Right cardiac atrium (tissue), 5 donors: Measurements from ENCODE around the gene ITCH. TPM values are rescaled to one million over a fixed set of nuclear protein-coding genes. Genes with fewer than 3 reads are reported as not detected.
"Not testable (repeated sequence)": the region's sequence is repeated elsewhere in the genome, so short reads cannot be mapped to it uniquely, and the experiment has no call there.

Experiments used
- ATAC-seq, 2 donors: fragments of 200-7000 bp; cut with Tn5 transposase; one replicate each; pipeline versions ENCODE4 v1.8.0 to v1.9.1; 2020; ENCODE audit warnings: moderate library complexity in 2 of 2, mild to moderate bottlenecking in 1 of 2
- DNase-seq, 3 donors: peaks; one replicate each; pipeline ENCODE4 v3.0.0-alpha.2; 2020
- H3K27ac ChIP-seq: one replicate; pipeline ENCODE4 v1.5.1; 2013; ENCODE audit warnings: mild to moderate bottlenecking, low read length, control low read depth, moderate library complexity
- H3K27me3 ChIP-seq: one replicate; pipeline ENCODE4 v1.6.1; 2013; ENCODE audit not compliant: control insufficient read depth, insufficient read depth
- H3K4me1 ChIP-seq: one replicate; pipeline ENCODE4 v1.6.1; 2013; ENCODE audit warnings: low read length; ENCODE audit not compliant: control insufficient read depth, insufficient read depth
- H3K4me3 ChIP-seq: one replicate; pipeline ENCODE4 v1.5.1; 2013; ENCODE audit warnings: low read length, control low read depth
- H3K9me3 ChIP-seq: one replicate; pipeline ENCODE4 v1.6.1; 2013; ENCODE audit warnings: low read length; ENCODE audit not compliant: control insufficient read depth
- WGBS: extraction: QIAGEN DNeasy Blood & Tissue Kit; methylation state at CpG from one replicate; pipeline ENCODE4 v1.1.7; 2013; 5-methylcytosine and 5-hydroxymethylcytosine counted together
- intact Hi-C, 4 donors: fragments of 100-400 bp; cut with DNase I; formaldehyde crosslinking; loops; one replicate each; pipeline versions ENCODE4 v1.11.0 to v1.14.0; 2022 to 2023
- polyA plus RNA-seq: library from polyadenylated mRNA; stranded (reverse); fragments of 200-250 nt; gene quantifications from one replicate; pipeline ENCODE4 v1.2.3, GENCODE V29; 2013
- total RNA-seq, 4 donors: library from RNA; stranded (reverse); fragmentation: NEBNext Ultra II Directional; extraction: Animal tissue kit (Norgen Biotek cat#: 25700); gene quantifications; one replicate each; pipeline ENCODE4 v1.2.1, GENCODE V29; 2021
- donor health status: healthy with polysubstance abuse.
- donor health status: DM: no; HTN: yes; CAD: no.
- donor health status: DM: no; HTN: no; CAD: no.
- donor health status: DM: no; HTN: yes; CAD: no; lungs with severe emphysema.
- donor health status: DM: yes; HTN: yes; CAD: no.

Gene ITCH
- total and polyA plus RNA-seq, 5 donors, result 9.7 to 54.9 (median 48.6) TPM

GRCh38 chr20:34402461-34402860, 39.4 kb downstream of the ITCH start:
- no peak for ATAC-seq
- H3K27me3 ChIP-seq, result no peaks in the 10 kb centered on the region
- 37% methylated on average over 1 of the region's 1 CpG for WGBS
- H3K27ac ChIP-seq, result no peak overlapping the region
- H3K9me3 ChIP-seq, result no peaks in the 10 kb centered on the region
- no peak overlapping the region for H3K4me3 ChIP-seq
- peaks cover 5% of the 10 kb centered on the region for H3K4me1 ChIP-seq
- no peak for DNase-seq
- intact Hi-C loops, result no loop called here

GRCh38 chr20:34403063-34403827, 40.2 kb downstream of the ITCH start:
- WGBS, result 70% methylated on average over 4 of the region's 4 CpGs
- no peak for ATAC-seq
- H3K9me3 ChIP-seq, result no peaks in the 10 kb centered on the region
- no peaks in the 10 kb centered on the region for H3K27me3 ChIP-seq
- intact Hi-C loops, result no loop called here
- no peak for DNase-seq
- no peak overlapping the region for H3K27ac ChIP-seq
- no peak overlapping the region for H3K4me3 ChIP-seq
- H3K4me1 ChIP-seq, result peaks cover 5% of the 10 kb centered on the region

DNA sequence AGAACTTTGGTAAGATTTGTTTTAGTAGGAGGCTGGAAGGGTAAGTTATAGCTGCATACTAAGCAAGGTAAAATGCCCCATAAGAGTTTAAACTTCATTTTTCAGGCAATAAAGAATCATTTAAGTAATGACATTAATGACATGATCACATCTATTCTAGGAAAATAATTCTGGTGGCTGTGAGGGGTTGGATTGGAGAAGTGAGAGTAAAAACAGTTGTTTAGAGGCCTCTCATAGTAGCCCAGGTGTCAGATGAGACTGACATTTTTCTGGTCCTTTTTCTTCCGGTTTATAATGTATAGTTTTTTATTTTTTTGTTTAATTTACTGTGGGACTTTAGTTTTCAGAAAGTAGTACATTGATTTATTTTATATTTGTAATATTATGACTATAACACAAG, 40.8 kb downstream of the ITCH start:
- H3K27ac ChIP-seq, result no peak overlapping the region

DNA sequence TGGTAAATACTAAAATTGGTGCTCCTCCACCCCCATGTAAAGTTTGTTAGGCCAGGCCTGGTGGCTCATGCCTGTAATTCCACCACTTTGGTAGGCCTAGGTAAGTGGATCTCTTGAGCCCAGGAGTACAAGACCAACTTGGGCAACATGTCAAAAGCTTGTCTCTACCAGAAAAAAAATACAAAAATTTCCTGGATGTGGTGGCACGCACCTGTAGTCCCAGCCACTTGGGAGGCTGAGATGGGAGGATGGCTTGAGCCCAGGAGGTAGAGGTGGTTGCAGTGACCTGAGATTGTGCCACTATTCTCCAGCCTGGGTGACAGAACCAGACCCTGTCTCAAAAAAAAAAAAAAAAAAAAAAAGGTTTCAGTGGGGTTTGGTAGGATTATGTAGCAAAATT, 41.7 kb downstream of the ITCH start:
- Histone ChIP-seq H3K4me1 (peaks cover 5% of the 10 kb centered on the region), H3K27ac (no peak overlapping the region), H3K27me3 (no peaks in the 10 kb centered on the region), H3K9me3 (no peaks in the 10 kb centered on the region), H3K4me3 (no peak overlapping the region)
- intact Hi-C loops, result no loop called here
- DNase-seq (no peak), ATAC-seq (no peak)
- 100% methylated on average over 1 of the region's 1 CpG for WGBS

More for the DNA sequence above, 40.8 kb downstream of the ITCH start:
- no peak for DNase-seq
- intact Hi-C loops, result no loop called here
- Histone ChIP-seq H3K4me1 (peaks cover 5% of the 10 kb centered on the region), H3K4me3 (no peak overlapping the region), H3K9me3 (no peaks in the 10 kb centered on the region), H3K27me3 (no peaks in the 10 kb centered on the region)
- 88% methylated on average over 1 of the region's 1 CpG for WGBS
- ATAC-seq, result no peak

GRCh38 chr20:34405247-34405651, 42.2 kb downstream of the ITCH start:
- H3K27me3 ChIP-seq, DNase-seq, H3K4me3 ChIP-seq, intact Hi-C loops, H3K9me3 ChIP-seq, H3K4me1 ChIP-seq, H3K27ac ChIP-seq: not testable (repeated sequence)
- ATAC-seq, result peak in 1 of 2 donors; percentile 52
- WGBS, result 83% methylated on average over 10 of the region's 10 CpGs

DNA sequence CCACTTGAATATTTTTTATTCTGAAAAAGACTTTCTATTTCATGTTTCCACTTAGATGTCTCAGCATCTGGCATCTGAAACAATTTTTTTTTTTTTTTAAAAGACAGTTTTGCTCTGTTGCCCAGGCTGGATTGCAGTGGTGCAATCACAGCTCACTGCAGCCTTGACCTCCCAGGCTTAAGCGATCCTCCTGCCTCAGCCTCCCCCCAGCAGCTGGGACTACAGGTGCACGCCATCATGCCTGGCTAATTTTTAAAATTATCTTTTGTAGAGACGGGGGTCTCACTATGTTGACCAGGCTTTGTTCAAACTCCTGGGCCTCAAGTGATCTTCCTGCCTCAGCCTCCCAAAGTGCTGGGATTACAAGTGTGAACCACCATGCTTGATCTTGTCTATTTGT, 42.9 kb downstream of the ITCH start:
- H3K4me3 ChIP-seq, DNase-seq, H3K27me3 ChIP-seq, H3K4me1 ChIP-seq, H3K27ac ChIP-seq, intact Hi-C loops, H3K9me3 ChIP-seq, ATAC-seq: not testable (repeated sequence)
- WGBS, result 98% methylated on average over 3 of the region's 3 CpGs

GRCh38 chr20:34407962-34408474, 44.9 kb downstream of the ITCH start:
- WGBS, result 81% methylated on average over 9 of the region's 9 CpGs
- Histone ChIP-seq H3K4me1 (peaks cover 3% of the 10 kb centered on the region), H3K27ac (no peak overlapping the region), H3K27me3 (no peaks in the 10 kb centered on the region), H3K4me3 (no peak overlapping the region), H3K9me3 (no peaks in the 10 kb centered on the region)
- DNase-seq (no peak), ATAC-seq (no peak)
- intact Hi-C loops, result no loop called here

- no peaks in the 10 kb centered on the region for H3K27me3 ChIP-seq
- H3K4me3 ChIP-seq, result no peak overlapping the region
- WGBS, result 93% methylated on average over 6 of the region's 6 CpGs
- intact Hi-C loops, result no loop called here
- no peak for ATAC-seq
- DNase-seq, result no peak
- H3K27ac ChIP-seq, result no peak overlapping the region
- peaks cover 3% of the 10 kb centered on the region for H3K4me1 ChIP-seq
- no peaks in the 10 kb centered on the region for H3K9me3 ChIP-seq
Observed at GRCh38 chr20:34410336-34410735, 47.3 kb downstream of the ITCH start.

- intact Hi-C loops, result no loop called here
- Histone ChIP-seq H3K27ac (no peak overlapping the region), H3K27me3 (no peaks in the 10 kb centered on the region), H3K9me3 (no peaks in the 10 kb centered on the region), H3K4me1 (no peaks in the 10 kb centered on the region), H3K4me3 (no peak overlapping the region)
- no peak for ATAC-seq
- no peak for DNase-seq
- 91% methylated on average over 3 of the region's 3 CpGs for WGBS
Observed at GRCh38 chr20:34412453-34412852, 49.4 kb downstream of the ITCH start.

DNA sequence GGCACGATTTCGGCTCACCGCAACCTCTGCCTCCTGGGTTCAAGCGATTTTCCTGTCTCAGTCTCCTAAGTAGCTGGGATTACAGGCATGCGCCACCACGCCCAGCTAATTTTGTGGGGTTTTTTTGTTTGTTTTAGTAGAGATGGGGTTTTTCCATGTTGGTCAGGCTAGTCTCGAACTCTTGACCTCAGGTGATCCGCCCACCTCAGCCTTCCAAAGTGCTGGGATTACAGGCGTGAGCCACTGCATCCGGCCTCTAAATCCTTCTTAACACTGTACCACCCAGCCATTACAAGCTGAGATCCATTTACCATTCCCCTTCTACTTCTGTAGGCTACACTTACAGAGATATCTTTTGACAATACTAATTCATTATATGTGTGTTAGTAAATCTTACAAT, 51.5 kb downstream of the ITCH start:
- intact Hi-C loops, H3K27ac ChIP-seq, H3K27me3 ChIP-seq, H3K9me3 ChIP-seq, ATAC-seq, H3K4me3 ChIP-seq, H3K4me1 ChIP-seq, DNase-seq: not testable (repeated sequence)
- 93% methylated on average over 10 of the region's 10 CpGs for WGBS

DNA sequence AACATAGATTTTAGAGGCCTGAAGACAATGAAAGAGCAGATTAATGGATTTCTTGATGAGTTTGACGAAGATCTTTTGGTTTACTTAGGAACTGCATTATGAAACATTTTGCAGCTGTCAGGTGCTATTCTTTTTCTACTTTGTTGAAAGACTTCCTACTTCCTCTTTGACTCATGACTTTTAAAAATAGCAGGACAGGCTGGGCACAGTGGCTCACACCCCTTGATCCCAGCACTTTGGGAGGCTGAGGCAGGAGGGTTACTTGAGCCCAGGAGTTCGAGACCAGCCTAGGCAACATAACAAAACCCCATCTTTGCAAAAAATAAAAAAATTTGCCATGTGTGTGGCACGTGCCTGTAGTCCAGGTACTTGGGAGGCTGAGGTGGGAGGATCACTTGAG, 52.0 kb downstream of the ITCH start:
- H3K9me3 ChIP-seq, result no peaks in the 10 kb centered on the region
- WGBS, result 81% methylated on average over 3 of the region's 3 CpGs
- DNase-seq, result no peak
- intact Hi-C loops, result no loop called here
- H3K27me3 ChIP-seq, result no peaks in the 10 kb centered on the region
- no peak overlapping the region for H3K27ac ChIP-seq
- no peaks in the 10 kb centered on the region for H3K4me1 ChIP-seq
- peak in 1 of 2 donors; percentile 31 for ATAC-seq
- H3K4me3 ChIP-seq, result no peak overlapping the region
